LHCN-M2 (cell line): ENCODE measurements around the gene LIMA1. TPM values are rescaled to one million over a fixed set of nuclear protein-coding genes. Genes with fewer than 3 reads are reported as not detected.
"Not testable (repeated sequence)": the region's sequence is repeated elsewhere in the genome, so short reads cannot be mapped to it uniquely, and the experiment has no call there.

Experiments
- DNase-seq: peaks from one replicate; pipeline ENCODE4 v3.0.0-alpha.2; 2012; ENCODE audit warnings: low read depth
- total RNA-seq: library from RNA; depleted of rRNA; stranded (reverse); fragments of >200 nt; gene quantifications from 2 replicates; pipeline ENCODE4 v1.2.3, GENCODE V29; 2014

The LIMA1 gene
- total RNA-seq, 1 experiment from 2014 or later, result 85.9 TPM

GRCh38 chr12:50219001-50219400 lies 64.3 kb downstream of the LIMA1 start:
- not testable (repeated sequence) for DNase-seq

DNA sequence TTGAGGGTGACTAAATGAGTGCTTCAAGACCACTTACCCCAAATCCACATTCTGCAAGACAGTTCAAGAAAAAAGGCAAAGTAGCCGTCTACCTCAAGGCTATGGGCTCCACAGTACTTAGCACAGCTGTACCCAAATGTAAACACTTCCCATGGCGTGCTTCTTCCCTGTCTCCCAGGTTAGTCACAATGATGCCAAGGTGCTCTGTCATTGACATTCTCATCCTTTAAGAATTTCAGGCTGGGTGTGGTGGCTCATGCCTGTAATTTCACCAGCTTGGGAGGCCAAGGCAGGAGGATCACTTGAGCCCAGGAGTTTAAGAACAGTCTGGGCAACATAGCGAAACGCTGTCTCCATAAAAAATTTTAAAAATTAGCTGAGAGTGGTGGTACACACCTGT lies 64.9 kb downstream of the LIMA1 start:
- DNase-seq, result no peak

DNA sequence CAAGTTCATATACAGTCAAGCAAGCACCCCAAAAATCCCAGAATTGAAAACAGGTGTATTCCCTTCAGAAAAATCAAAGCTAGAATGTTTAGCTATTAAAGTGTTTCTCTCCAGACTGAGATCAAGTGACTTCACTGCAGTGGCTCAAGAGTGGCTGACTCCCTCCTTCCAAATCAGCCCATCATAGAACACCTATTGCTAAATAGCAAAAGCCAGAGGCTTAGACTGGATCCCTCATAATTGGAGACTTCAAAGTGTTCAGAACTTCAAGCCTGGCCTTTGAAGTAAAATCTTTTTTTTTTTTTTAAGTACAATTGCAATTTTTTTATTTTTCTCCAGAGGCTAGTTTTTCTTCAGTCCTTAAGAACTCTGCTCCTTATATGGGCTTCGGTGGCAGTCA lies 66.1 kb downstream of the LIMA1 start:
- no peak for DNase-seq

DNA sequence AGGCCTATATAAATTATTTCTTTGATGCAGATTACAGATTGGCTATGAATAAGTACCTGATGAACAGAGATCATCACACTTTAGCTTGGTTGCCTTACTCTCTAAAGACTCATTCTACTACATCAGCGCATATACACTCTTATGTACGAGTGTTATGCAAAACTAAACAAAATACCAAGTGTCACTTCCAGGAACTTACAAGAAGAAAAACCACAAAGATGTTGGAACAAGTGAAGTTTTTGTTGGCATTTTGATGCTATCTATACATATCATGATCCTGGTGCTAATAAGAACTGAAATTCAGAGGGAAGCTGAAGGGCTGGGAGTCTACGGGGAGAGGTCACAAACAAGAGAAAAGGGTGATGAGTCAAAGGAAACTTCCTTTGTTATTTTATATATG lies 68.3 kb downstream of the LIMA1 start:
- DNase-seq, result no peak

- no peak for DNase-seq
Observed at GRCh38 chr12:50214018-50214417, 69.3 kb downstream of the LIMA1 start.

DNA sequence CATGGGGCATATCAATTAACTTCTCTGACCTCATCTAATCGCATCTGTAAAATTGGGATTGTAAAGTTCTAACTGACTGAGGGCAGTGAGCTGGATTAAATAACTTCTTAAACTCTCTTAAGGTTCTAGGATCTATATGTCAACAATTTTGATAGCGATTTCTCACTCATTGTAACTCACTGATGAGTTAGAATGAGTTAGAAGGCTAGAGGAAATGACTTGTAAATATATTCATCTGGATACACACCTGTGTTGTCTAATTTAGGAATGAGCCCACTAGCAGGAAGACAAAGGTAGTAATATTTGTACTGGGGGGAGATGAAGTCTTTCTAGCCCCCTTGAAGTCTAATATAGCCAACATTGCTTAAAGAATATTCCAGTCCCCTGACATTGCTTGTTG lies 69.9 kb downstream of the LIMA1 start:
- DNase-seq, result no peak

DNA sequence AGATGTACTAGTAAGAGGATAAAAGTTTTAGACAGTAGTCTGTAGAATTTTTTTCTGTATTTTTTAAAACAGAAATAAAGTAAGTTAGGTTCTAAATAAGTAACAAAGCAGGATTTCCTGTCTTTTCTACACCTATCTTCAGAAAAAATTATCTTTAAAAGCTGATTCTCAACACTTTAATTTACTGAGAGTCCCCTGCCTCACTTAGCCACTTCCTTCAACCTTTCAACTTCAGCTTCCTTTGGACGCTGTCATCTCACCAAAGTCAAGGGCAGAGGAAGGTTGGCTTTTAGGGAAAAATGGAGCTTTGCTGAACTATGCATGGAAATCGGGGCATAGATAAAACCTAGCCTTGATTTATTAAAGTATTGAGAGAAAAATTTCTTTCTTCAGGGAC lies 71.3 kb downstream of the LIMA1 start:
- DNase-seq, result no peak

DNA sequence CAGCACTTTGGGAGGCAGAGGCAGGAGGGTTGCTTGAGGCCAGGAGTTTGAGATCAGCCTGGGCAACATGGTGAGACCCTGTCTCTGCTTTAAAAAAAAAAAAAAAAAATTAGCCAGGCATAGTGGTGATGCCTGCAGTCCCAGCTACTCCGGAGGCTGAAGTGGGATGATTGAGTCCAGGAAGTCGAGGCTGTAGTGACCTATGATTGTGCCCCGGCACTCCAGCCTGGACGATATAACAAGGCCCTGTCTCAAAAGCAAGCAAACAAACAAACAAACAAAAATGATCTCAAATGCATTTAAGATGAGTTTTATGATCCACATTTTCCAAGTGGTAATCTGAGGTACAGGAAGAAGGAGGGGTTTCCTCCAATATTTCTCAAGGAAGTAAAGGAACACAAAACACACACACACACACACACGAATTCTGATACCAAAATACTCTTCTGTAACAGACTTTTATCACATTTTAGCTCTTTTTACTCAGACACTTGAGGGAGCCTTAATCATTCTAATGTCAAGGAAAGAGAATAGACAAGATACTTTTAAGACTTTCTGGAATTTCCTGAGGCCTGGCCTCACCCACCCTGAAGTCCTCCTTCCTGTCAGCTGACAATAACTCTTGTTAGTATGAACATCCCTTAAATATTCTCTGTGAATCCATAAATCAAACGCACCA lies 71.8 kb downstream of the LIMA1 start:
- peak; percentile 48 for DNase-seq

DNA sequence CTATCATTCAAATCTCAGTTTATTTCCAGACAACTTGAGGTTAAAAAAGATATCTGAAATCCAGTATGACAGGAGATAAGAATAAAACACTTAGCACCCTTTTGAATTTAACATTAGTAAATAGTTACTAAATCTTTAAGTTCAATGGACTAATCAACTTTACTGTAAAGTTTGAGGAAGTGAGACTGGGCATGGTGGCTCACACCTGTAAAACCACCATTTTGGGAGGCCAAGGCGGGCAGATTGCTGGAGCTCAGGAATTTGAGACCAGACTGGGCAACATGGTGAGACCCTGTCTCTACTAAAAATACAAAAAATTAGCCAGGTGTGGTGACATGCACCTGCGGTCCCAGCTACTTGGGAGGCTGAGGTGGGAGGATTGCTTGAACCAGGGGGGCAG lies 75.9 kb downstream of the LIMA1 start:
- no peak for DNase-seq

GRCh38 chr12:50205648-50206047 lies 77.7 kb downstream of the LIMA1 start:
- DNase-seq, result no peak

DNA sequence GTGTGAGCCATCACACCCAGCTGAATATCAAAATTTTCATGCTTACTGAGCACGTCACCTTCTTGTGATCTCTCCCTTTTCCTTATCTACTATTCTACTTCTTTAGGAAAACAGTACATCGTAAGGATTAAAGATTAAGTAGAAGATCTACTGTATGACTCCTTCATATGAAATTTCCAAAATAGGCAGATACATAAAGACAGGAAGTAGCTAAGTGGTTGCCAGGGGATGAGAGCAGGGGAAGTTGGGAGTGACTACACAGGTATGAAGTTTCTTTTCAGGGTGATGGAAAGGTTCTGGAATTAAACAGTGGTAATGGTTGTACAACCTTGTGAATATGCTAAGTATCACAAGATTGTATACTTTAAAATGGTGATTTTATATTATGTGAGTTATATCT lies 79.6 kb downstream of the LIMA1 start:
- no peak for DNase-seq

GRCh38 chr12:50201987-50202521 lies 81.3 kb downstream of the LIMA1 start:
- DNase-seq, result peak; percentile 55

GRCh38 chr12:50200552-50201273 lies 82.6 kb downstream of the LIMA1 start:
- no peak for DNase-seq

DNA sequence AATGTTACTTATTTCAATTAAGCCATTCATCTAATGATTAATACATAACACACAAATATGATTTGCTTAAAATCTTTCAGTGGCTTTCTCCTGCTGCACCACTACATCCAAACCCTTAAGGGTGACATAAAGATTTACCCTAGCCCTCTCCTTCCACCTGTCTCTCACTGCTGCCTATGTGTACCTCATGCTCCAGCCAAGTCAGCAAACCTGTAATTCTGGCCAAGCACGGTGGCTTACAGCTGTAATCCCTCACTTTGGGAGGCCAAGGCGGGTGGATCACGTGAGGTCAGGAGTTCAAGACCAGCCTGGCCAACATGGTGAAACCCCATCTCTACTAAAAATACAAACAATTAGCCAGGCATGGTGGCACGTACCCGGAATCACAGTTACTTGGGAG lies 84.5 kb downstream of the LIMA1 start:
- DNase-seq, result no peak

GRCh38 chr12:50197297-50197727 lies 86.0 kb downstream of the LIMA1 start:
- peak; percentile 56 for DNase-seq

GRCh38 chr12:50196537-50196936 lies 86.8 kb downstream of the LIMA1 start:
- no peak for DNase-seq

DNA sequence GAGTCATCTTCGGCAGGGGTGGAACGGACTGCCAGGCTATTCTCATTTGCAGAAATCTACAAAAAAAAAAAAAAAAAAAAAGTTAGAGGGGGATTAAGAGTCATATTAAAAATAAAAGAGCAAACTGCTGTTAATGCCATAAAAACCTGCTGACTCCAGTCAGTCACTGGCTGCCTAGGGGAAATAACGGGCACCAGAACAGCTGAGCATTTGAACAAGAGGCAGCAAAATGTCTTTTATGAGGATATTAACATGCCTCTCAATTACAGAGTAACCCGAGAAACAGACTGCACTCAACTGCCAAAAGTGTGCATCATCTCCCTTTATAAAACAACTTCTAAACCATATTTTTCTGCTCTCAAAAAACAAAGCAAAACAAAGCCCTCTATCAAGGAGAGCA lies 87.5 kb downstream of the LIMA1 start:
- DNase-seq, result peak; percentile 96

DNA sequence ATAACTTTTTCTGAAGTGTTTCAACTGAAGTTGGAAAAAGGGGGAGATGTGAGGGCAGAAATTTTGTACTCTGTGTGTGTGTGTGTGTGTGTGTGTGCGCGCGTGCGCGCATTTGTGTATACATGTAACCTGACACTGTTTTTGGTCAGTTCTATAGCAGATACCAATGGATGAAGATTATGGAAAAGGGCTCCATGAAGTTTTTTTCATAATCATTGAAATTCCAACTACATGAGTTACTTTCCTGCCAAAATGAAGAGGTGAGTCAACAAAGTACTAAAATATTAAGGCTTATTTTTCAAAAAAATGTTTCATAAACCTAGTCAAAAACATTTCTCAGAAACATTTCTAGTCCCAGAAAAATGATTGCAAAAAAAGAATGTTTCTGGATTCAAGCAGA lies 90.4 kb downstream of the LIMA1 start:
- no peak for DNase-seq

DNA sequence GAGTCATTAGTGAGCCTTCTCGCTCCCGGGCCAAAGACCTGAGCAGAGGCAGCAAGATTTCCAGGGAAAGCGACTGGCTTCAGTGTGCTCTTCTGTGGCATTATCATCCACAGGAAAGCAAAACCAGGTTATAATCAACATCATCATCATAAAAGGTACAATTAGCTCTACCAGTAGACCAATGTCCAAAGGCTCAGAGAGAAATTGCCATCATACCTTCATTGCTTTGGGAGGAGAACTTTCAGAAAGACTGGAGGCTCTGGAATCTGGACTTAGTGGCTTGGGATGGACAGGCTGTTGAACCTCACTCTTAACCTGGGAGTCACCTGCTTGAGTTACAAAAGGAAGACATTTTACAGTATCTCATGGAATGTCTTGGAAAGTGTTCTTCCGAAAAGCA lies 91.1 kb downstream of the LIMA1 start:
- no peak for DNase-seq

DNA sequence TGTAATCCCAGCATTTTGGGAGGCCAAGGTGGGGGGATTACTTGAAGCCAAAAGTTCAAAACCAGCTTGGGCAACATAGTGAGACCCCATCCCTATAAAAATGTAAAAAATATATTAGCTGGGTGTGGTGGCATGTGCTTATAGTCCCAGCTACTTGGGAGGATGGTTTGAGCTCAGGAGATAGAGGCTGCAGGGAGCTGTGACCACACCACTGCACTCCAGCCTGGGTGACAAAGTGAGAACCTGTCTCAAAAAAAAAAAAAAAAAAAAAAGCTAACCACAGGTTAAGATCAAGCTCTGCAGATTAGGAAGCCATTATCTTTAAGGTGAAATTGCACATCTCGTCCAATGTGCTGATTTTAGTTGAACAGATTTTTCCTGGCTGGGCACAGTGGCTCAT lies 92.5 kb downstream of the LIMA1 start:
- DNase-seq, result no peak

GRCh38 chr12:50188875-50189575 lies 94.3 kb downstream of the LIMA1 start:
- DNase-seq, result no peak

- DNase-seq, result no peak
Observed at GRCh38 chr12:50188241-50188781, 95.0 kb downstream of the LIMA1 start.
